HepG2 (cell line): ENCODE results near the gene MYLK. TPM values are rescaled to one million over a fixed set of nuclear protein-coding genes. Genes with fewer than 3 reads are reported as not detected.

Experiments
- CCDC6 ChIP-seq: sonication (generic); formaldehyde crosslinking; IDR thresholded peaks from 2 replicates; pipeline ENCODE4 v1.8.1; 2022; ENCODE audit warnings: mild to moderate bottlenecking, missing genetic modification reagents, moderate library complexity
- CHCHD3 ChIP-seq: sonication (generic); formaldehyde crosslinking; IDR thresholded peaks from 2 replicates; pipeline ENCODE4 v1.8.0; 2022; ENCODE audit warnings: mild to moderate bottlenecking, missing genetic modification reagents, moderate library complexity
- HDAC2 ChIP-seq: sonication (generic); formaldehyde crosslinking; IDR thresholded peaks from 2 replicates; pipeline ENCODE4 v1.4.0; 2020; ENCODE audit warnings: missing genetic modification reagents
- KLF6 ChIP-seq: IDR thresholded peaks from 2 replicates; pipeline ENCODE4 v1.8.0; 2016; ENCODE audit warnings: missing biosample characterization, missing genetic modification reagents
- MXD4 ChIP-seq: IDR thresholded peaks from 2 replicates; pipeline ENCODE4 v1.6.1; 2016; ENCODE audit warnings: mild to moderate bottlenecking, missing biosample characterization, missing genetic modification reagents
- NR2F6 ChIP-seq, 2 experiments: IDR thresholded peaks; 2 replicates each; pipeline ENCODE4 v1.6.1; 2016; ENCODE audit warnings: antibody characterized with exemption in 1 of 2, mild to moderate bottlenecking in 1 of 2
- PHF5A ChIP-seq: IDR thresholded peaks from one replicate; pipeline ENCODE4 v1.6.1; 2018; ENCODE audit warnings: low read depth, missing genetic modification reagents; ENCODE audit not compliant: unreplicated experiment
- SRSF9 ChIP-seq: fragments of 200-400 bp; formaldehyde crosslinking; IDR thresholded peaks from 2 replicates; pipeline ENCODE4 v1.6.1; 2018; ENCODE audit warnings: borderline replicate concordance, mild to moderate bottlenecking, low read depth, low read length; ENCODE audit not compliant: insufficient read depth, poor library complexity, severe bottlenecking
- TEAD3 ChIP-seq: optimal IDR thresholded peaks from 2 replicates; pipeline ENCODE3; 2016; ENCODE audit warnings: borderline replicate concordance
- ZBTB8A ChIP-seq: sonication (generic); formaldehyde crosslinking; IDR thresholded peaks from 2 replicates; pipeline ENCODE4 v1.4.0; 2020; ENCODE audit warnings: mild to moderate bottlenecking, low read depth, missing genetic modification reagents, borderline replicate concordance
- ZNF547 ChIP-seq: sonication (generic); formaldehyde crosslinking; IDR thresholded peaks from 2 replicates; pipeline ENCODE4 v1.5.1; 2020; ENCODE audit warnings: mild to moderate bottlenecking, missing genetic modification reagents
- ZNF792 ChIP-seq: IDR thresholded peaks from 2 replicates; pipeline ENCODE4 v1.6.1; 2016
- ZNF879 ChIP-seq: sonication (generic); formaldehyde crosslinking; IDR thresholded peaks from 2 replicates; pipeline ENCODE4 v1.8.1; 2023; ENCODE audit warnings: missing genetic modification reagents
- polyA plus RNA-seq, 8 experiments: library from polyadenylated mRNA; depleted of rRNA in 3 of 8; stranded (reverse) in 7 of 8; unstranded in 1 of 8; fragments of >200 nt; fragmentation: Illumina TruSeq in 4 of 8; extraction: Trizol in 4 of 8; gene quantifications; 2 replicates each; pipeline versions ENCODE4 v1.2.1 to v1.2.3, GENCODE V29; 2011 to 2016; ENCODE audit warnings: low read depth in 4 of 8, missing spikeins in 1 of 8, mixed read lengths in 1 of 8; ENCODE audit not compliant: insufficient read depth in 1 of 8
- total RNA-seq, 5 experiments: library from RNA; depleted of rRNA; stranded (reverse); fragments of >200 nt; fragmentation: Illumina TruSeq; extraction: Trizol; gene quantifications; 2 replicates each; pipeline ENCODE4 v1.2.3, GENCODE V29; 2016; ENCODE audit warnings: low read depth in 1 of 5
- TF ChIP-seq, protein P1 (sequence below): sonication (generic); formaldehyde crosslinking; IDR thresholded peaks from 2 replicates; pipeline ENCODE4 v1.5.0; 2020; ENCODE audit warnings: mild to moderate bottlenecking, missing genetic modification reagents
- TF ChIP-seq, protein P2 (sequence below): sonication (generic); formaldehyde crosslinking; IDR thresholded peaks from 2 replicates; pipeline ENCODE4 v1.5.1; 2020; ENCODE audit warnings: mild to moderate bottlenecking, missing genetic modification reagents, borderline replicate concordance
- TF ChIP-seq, protein P3 (sequence below): sonication (generic); formaldehyde crosslinking; IDR thresholded peaks from 2 replicates; pipeline ENCODE4 v1.8.0; 2022; ENCODE audit warnings: mild to moderate bottlenecking, missing genetic modification reagents
- TF ChIP-seq, protein P4 (sequence below): sonication (generic); formaldehyde crosslinking; IDR thresholded peaks from 2 replicates; pipeline ENCODE4 v1.4.0; 2020; ENCODE audit warnings: missing genetic modification reagents, borderline replicate concordance
- TF ChIP-seq, protein P5 (sequence below): sonication (generic); formaldehyde crosslinking; IDR thresholded peaks from 2 replicates; pipeline ENCODE4 v1.5.0; 2020; ENCODE audit warnings: missing genetic modification reagents
- TF ChIP-seq, protein P6 (sequence below): sonication (generic); formaldehyde crosslinking; IDR thresholded peaks from 2 replicates; pipeline ENCODE4 v1.5.0; 2020; ENCODE audit warnings: missing genetic modification reagents

The MYLK gene
- total and polyA plus RNA-seq, 2 of the 13 experiments (the other 11 are each of a cell fraction or from before 2014, with no cell fraction given), result 10.6 to 34.9 TPM

DNA sequence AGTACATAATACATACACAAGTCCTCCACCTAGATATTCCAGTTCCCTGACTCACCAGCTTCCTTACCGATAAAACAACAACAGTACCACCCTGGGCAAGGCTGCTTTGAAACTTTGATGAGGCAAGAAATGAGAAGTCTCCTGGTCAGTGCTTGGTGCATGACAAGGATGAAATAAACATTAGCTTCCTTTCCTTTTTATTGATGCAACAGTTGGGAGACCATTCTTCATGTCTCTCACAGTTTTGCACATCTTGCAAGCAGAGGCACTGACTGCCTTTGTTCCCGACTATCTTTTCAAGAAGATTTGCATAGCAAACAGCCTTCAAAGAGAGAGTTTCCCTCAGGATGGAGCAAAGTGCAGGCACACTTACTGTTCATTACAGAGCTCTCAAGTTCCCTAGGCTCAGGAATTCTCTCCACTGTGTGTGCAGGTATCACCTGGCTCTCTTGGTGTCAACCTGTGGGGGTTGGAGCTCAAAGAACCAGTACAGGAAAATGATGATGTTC, 65.2 kb downstream of the MYLK start (continued):
- TF ChIP-seq, protein P1, sequence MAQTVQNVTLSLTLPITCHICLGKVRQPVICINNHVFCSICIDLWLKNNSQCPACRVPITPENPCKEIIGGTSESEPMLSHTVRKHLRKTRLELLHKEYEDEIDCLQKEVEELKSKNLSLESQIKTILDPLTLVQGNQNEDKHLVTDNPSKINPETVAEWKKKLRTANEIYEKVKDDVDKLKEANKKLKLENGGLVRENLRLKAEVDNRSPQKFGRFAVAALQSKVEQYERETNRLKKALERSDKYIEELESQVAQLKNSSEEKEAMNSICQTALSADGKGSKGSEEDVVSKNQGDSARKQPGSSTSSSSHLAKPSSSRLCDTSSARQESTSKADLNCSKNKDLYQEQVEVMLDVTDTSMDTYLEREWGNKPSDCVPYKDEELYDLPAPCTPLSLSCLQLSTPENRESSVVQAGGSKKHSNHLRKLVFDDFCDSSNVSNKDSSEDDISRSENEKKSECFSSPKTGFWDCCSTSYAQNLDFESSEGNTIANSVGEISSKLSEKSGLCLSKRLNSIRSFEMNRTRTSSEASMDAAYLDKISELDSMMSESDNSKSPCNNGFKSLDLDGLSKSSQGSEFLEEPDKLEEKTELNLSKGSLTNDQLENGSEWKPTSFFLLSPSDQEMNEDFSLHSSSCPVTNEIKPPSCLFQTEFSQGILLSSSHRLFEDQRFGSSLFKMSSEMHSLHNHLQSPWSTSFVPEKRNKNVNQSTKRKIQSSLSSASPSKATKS, result no peak
- TF ChIP-seq TEAD3 (CRISPR knock-in tag), result peak; percentile 88
- peak; percentile 58 for TF ChIP-seq HDAC2
- TF ChIP-seq, protein P2, sequence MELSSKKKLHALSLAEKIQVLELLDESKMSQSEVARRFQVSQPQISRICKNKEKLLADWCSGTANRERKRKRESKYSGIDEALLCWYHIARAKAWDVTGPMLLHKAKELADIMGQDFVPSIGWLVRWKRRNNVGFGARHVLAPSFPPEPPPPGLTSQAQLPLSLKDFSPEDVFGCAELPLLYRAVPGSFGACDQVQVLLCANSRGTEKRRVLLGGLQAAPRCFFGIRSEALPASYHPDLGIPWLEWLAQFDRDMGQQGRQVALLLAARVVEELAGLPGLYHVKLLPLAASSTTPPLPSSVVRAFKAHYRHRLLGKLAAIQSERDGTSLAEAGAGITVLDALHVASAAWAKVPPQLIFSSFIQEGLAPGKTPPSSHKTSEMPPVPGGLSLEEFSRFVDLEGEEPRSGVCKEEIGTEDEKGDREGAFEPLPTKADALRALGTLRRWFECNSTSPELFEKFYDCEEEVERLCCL (CRISPR knock-in tag), result no peak
- no peak for TF ChIP-seq ZNF879
- TF ChIP-seq, protein P3, sequence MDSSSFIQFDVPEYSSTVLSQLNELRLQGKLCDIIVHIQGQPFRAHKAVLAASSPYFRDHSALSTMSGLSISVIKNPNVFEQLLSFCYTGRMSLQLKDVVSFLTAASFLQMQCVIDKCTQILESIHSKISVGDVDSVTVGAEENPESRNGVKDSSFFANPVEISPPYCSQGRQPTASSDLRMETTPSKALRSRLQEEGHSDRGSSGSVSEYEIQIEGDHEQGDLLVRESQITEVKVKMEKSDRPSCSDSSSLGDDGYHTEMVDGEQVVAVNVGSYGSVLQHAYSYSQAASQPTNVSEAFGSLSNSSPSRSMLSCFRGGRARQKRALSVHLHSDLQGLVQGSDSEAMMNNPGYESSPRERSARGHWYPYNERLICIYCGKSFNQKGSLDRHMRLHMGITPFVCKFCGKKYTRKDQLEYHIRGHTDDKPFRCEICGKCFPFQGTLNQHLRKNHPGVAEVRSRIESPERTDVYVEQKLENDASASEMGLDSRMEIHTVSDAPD (CRISPR knock-in tag), result no peak
- no peak for TF ChIP-seq CHCHD3 (CRISPR knock-in tag)
- TF ChIP-seq, protein P4, sequence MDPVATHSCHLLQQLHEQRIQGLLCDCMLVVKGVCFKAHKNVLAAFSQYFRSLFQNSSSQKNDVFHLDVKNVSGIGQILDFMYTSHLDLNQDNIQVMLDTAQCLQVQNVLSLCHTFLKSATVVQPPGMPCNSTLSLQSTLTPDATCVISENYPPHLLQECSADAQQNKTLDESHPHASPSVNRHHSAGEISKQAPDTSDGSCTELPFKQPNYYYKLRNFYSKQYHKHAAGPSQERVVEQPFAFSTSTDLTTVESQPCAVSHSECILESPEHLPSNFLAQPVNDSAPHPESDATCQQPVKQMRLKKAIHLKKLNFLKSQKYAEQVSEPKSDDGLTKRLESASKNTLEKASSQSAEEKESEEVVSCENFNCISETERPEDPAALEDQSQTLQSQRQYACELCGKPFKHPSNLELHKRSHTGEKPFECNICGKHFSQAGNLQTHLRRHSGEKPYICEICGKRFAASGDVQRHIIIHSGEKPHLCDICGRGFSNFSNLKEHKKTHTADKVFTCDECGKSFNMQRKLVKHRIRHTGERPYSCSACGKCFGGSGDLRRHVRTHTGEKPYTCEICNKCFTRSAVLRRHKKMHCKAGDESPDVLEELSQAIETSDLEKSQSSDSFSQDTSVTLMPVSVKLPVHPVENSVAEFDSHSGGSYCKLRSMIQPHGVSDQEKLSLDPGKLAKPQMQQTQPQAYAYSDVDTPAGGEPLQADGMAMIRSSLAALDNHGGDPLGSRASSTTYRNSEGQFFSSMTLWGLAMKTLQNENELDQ (CRISPR knock-in tag), result no peak
- TF ChIP-seq, protein P5, sequence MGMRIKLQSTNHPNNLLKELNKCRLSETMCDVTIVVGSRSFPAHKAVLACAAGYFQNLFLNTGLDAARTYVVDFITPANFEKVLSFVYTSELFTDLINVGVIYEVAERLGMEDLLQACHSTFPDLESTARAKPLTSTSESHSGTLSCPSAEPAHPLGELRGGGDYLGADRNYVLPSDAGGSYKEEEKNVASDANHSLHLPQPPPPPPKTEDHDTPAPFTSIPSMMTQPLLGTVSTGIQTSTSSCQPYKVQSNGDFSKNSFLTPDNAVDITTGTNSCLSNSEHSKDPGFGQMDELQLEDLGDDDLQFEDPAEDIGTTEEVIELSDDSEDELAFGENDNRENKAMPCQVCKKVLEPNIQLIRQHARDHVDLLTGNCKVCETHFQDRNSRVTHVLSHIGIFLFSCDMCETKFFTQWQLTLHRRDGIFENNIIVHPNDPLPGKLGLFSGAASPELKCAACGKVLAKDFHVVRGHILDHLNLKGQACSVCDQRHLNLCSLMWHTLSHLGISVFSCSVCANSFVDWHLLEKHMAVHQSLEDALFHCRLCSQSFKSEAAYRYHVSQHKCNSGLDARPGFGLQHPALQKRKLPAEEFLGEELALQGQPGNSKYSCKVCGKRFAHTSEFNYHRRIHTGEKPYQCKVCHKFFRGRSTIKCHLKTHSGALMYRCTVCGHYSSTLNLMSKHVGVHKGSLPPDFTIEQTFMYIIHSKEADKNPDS (CRISPR knock-in tag), result no peak
- no peak for TF ChIP-seq ZBTB8A
- TF ChIP-seq MXD4 (CRISPR knock-in tag), result no peak
- TF ChIP-seq ZNF547 (CRISPR knock-in tag), result no peak
- no peak; the same call in 1 of the 2 replicates for TF ChIP-seq NR2F6 (IDR thresholded peaks at IDR 0.05)
- no peak for TF ChIP-seq NR2F6 (CRISPR knock-in tag; IDR thresholded peaks at IDR 0.05)
- no peak for TF ChIP-seq KLF6 (CRISPR knock-in tag)
- no peak for TF ChIP-seq PHF5A
- TF ChIP-seq, protein P6, sequence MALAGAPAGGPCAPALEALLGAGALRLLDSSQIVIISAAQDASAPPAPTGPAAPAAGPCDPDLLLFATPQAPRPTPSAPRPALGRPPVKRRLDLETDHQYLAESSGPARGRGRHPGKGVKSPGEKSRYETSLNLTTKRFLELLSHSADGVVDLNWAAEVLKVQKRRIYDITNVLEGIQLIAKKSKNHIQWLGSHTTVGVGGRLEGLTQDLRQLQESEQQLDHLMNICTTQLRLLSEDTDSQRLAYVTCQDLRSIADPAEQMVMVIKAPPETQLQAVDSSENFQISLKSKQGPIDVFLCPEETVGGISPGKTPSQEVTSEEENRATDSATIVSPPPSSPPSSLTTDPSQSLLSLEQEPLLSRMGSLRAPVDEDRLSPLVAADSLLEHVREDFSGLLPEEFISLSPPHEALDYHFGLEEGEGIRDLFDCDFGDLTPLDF (CRISPR knock-in tag), result no peak
- no peak for TF ChIP-seq CCDC6 (CRISPR knock-in tag)
- TF ChIP-seq SRSF9, result no peak
- no peak for TF ChIP-seq ZNF792
